H9 (cell line): ENCODE measurements around the gene STK17B. TPM values are rescaled to one million over a fixed set of nuclear protein-coding genes. Genes with fewer than 3 reads are reported as not detected.

Source experiments
- DNase-seq: peaks from one replicate; pipeline ENCODE4 v3.0.0-alpha.2; 2017
- H2AFZ ChIP-seq: one replicate; pipeline ENCODE4 v1.6.1; 2013; ENCODE audit warnings: mild to moderate bottlenecking, low read length, control low read depth, moderate library complexity
- H2AK5ac ChIP-seq: 2 replicates; pipeline ENCODE4 v1.6.1; 2013; ENCODE audit warnings: low read length, control low read depth, mixed read lengths; ENCODE audit not compliant: insufficient read length
- H2BK120ac ChIP-seq: one replicate; pipeline ENCODE4 v1.6.1; 2013; ENCODE audit warnings: low read depth, mild to moderate bottlenecking, low read length, control low read depth, inconsistent platforms; ENCODE audit not compliant: poor library complexity, severe bottlenecking
- H2BK12ac ChIP-seq: 2 replicates; pipeline ENCODE4 v1.6.1; 2013; ENCODE audit warnings: low read length, control low read depth, mixed read lengths, low read depth; ENCODE audit not compliant: insufficient read length
- H2BK15ac ChIP-seq: 2 replicates; pipeline ENCODE4 v1.6.1; 2013; ENCODE audit warnings: low read depth, low read length, control low read depth
- H2BK20ac ChIP-seq: one replicate; pipeline ENCODE4 v1.6.1; 2013; ENCODE audit warnings: low read depth, mild to moderate bottlenecking, low read length, control low read depth, inconsistent platforms; ENCODE audit not compliant: poor library complexity, severe bottlenecking
- H2BK5ac ChIP-seq: 2 replicates; pipeline ENCODE4 v1.6.1; 2013; ENCODE audit warnings: low read length, control low read depth, mixed read lengths; ENCODE audit not compliant: insufficient read length
- H3K14ac ChIP-seq: 2 replicates; pipeline ENCODE4 v1.6.1; 2013; ENCODE audit warnings: low read length, control low read depth; ENCODE audit not compliant: insufficient read depth
- H3K18ac ChIP-seq: 2 replicates; pipeline ENCODE4 v1.6.1; 2013; ENCODE audit warnings: low read depth, mild to moderate bottlenecking, mixed read lengths, low read length, control low read depth; ENCODE audit not compliant: insufficient read length
- H3K23ac ChIP-seq: 2 replicates; pipeline ENCODE4 v1.6.1; 2013; ENCODE audit warnings: low read length, control low read depth, mixed read lengths, low read depth; ENCODE audit not compliant: insufficient read length
- H3K23me2 ChIP-seq: 2 replicates; pipeline ENCODE4 v1.6.1; 2013; ENCODE audit warnings: low read depth, mild to moderate bottlenecking, mixed read lengths, low read length, control low read depth; ENCODE audit not compliant: insufficient read length, poor library complexity, severe bottlenecking
- H3K27ac ChIP-seq: 2 replicates; pipeline ENCODE4 v1.5.1; 2013; ENCODE audit warnings: low read length, control low read depth, mixed read lengths, low read depth; ENCODE audit not compliant: insufficient read length
- H3K27me3 ChIP-seq: 2 replicates; pipeline ENCODE4 v1.6.1; 2013; ENCODE audit warnings: low read length, control low read depth, inconsistent platforms; ENCODE audit not compliant: insufficient read depth
- H3K4ac ChIP-seq: 2 replicates; pipeline ENCODE4 v1.6.1; 2013; ENCODE audit warnings: low read depth, mild to moderate bottlenecking, control low read depth, inconsistent platforms, low read length, moderate library complexity
- H3K4me1 ChIP-seq: 2 replicates; pipeline ENCODE4 v1.6.1; 2013; ENCODE audit warnings: low read length, control low read depth, inconsistent platforms; ENCODE audit not compliant: insufficient read depth
- H3K4me2 ChIP-seq: 2 replicates; pipeline ENCODE4 v1.6.1; 2013; ENCODE audit warnings: low read length, control low read depth, mixed read lengths; ENCODE audit not compliant: insufficient read length, insufficient read depth
- H3K56ac ChIP-seq: 2 replicates; pipeline ENCODE4 v1.6.1; 2013; ENCODE audit warnings: low read depth, mild to moderate bottlenecking, mixed read lengths, low read length, control low read depth; ENCODE audit not compliant: insufficient read length
- H3K79me1 ChIP-seq: 2 replicates; pipeline ENCODE4 v1.6.1; 2013; ENCODE audit warnings: low read depth, mild to moderate bottlenecking, moderate library complexity, low read length, control low read depth, inconsistent platforms; ENCODE audit not compliant: insufficient read depth, poor library complexity, severe bottlenecking
- H3K79me2 ChIP-seq: 2 replicates; pipeline ENCODE4 v1.6.1; 2013; ENCODE audit warnings: low read length, control low read depth, inconsistent platforms; ENCODE audit not compliant: insufficient read depth
- H3K9ac ChIP-seq: 2 replicates; pipeline ENCODE4 v1.6.1; 2013; ENCODE audit warnings: low read length, control low read depth, mixed read lengths; ENCODE audit not compliant: insufficient read length; ENCODE audit errors: extremely low read depth
- H3K9me3 ChIP-seq: one replicate; pipeline ENCODE4 v1.6.1; 2013; ENCODE audit warnings: low read depth, low read length, inconsistent platforms; ENCODE audit not compliant: control insufficient read depth
- H3T11ph ChIP-seq: one replicate; pipeline ENCODE4 v1.6.1; 2013; ENCODE audit warnings: mild to moderate bottlenecking, low read length, control low read depth, inconsistent platforms
- H4K20me1 ChIP-seq: one replicate; pipeline ENCODE4 v1.6.1; 2013; ENCODE audit not compliant: control insufficient read depth, insufficient read length, insufficient read depth
- H4K5ac ChIP-seq: 2 replicates; pipeline ENCODE4 v1.6.1; 2013; ENCODE audit warnings: low read depth, mild to moderate bottlenecking, mixed read lengths, low read length, control low read depth; ENCODE audit not compliant: insufficient read length
- H4K8ac ChIP-seq: replicated peaks from 2 replicates; pipeline ENCODE4 v1.6.1; 2013; ENCODE audit warnings: low read length, control low read depth, mixed read lengths, low read depth; ENCODE audit not compliant: insufficient read length
- H4K91ac ChIP-seq: 2 replicates; pipeline ENCODE4 v1.6.1; 2013; ENCODE audit warnings: low read depth, mild to moderate bottlenecking, moderate library complexity, mixed read lengths, low read length, control low read depth; ENCODE audit not compliant: insufficient read length
- H3K27ac Mint-ChIP-seq, 3 experiments: 2 replicates in 2 of 3; 3 replicates in 1 of 3; pipeline ENCODE4 v1.8.0; 2020 to 2021; ENCODE audit warnings: mixed read lengths in 3 of 3, mild to moderate bottlenecking in 1 of 3, moderate library complexity in 1 of 3
- H3K27me3 Mint-ChIP-seq: 2 replicates; pipeline ENCODE4 v1.8.0; 2021; ENCODE audit warnings: low read depth, mild to moderate bottlenecking, moderate library complexity, mixed read lengths
- H3K36me3 Mint-ChIP-seq, 3 experiments: 2 replicates in 2 of 3; 3 replicates in 1 of 3; pipeline ENCODE4 v1.8.0; 2020 to 2021; ENCODE audit warnings: low read depth in 3 of 3, mixed read lengths in 3 of 3; ENCODE audit not compliant: insufficient read depth in 1 of 3
- H3K4me1 Mint-ChIP-seq, 2 experiments: 2 replicates each; pipeline ENCODE4 v1.8.0; 2020; ENCODE audit warnings: mixed read lengths in 2 of 2
- H3K4me3 Mint-ChIP-seq, 2 experiments: 2 replicates in 1 of 2; 3 replicates in 1 of 2; pipeline ENCODE4 v1.8.0; 2020 to 2021; ENCODE audit warnings: mild to moderate bottlenecking in 2 of 2, mixed read lengths in 2 of 2, moderate library complexity in 1 of 2
- H3K9me3 Mint-ChIP-seq, 2 experiments: 2 replicates in 1 of 2; 3 replicates in 1 of 2; pipeline ENCODE4 v1.8.0; 2020; ENCODE audit warnings: mild to moderate bottlenecking in 2 of 2, mixed read lengths in 2 of 2, moderate library complexity in 1 of 2
- WGBS: extraction: QIAGEN DNeasy Blood & Tissue Kit; methylation state at CpG from one replicate; pipeline ENCODE4 v1.1.7; 2013; ENCODE audit warnings: missing lambda C conversion rate, low lambda C conversion rate, mixed read lengths; ENCODE audit not compliant: insufficient read length; ENCODE audit errors: extremely low coverage; 5-methylcytosine and 5-hydroxymethylcytosine counted together
- total RNA-seq: library from RNA; stranded (reverse); gene quantifications from 2 replicates; pipeline ENCODE4 v1.2.1, GENCODE V29; 2021
- TF ChIP-seq, protein P1 (sequence below): fragments of 200-600 bp; sonication (generic); conservative IDR thresholded peaks from 3 replicates; pipeline ENCODE4 v1.8.0; 2021; ENCODE audit warnings: antibody characterized with exemption, mild to moderate bottlenecking

STK17B gene
- total RNA-seq, 1 experiment from 2014 or later: 6.1 TPM

DNA sequence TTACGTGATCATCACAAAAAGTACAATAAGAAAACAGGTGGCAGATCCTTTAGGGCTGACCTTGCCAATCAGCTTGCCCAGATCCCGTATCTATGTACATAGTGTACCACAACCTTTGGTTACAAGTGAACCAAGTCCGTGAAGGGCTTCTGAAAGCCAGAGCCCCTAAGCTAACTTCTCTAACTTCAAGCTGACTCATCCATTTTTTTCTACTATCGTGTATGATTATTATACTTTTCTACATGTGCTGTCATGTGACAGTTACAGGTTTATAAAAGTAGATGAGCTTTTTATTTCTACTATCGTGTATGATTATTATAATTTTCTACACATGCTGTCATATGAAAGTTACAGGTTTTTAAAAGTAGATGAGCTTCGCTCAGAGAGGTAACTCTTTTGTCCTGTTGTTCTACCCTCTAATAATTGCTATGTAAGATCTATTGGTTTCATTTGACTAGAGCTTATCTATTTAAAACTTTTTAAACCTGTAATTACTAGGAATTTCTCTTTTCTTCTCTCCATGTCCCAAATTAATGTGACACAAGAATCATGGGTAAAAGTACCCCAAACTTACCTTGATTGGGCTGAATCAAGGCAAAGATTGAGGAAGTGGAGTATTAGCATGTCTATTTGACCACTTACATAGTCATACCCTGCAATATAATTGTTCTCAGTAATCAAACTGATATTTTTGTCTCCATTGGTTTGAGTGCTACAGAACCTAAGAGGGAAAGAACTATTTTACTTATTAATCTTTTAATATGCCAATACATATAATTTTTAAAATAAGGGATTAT, 73.3 kb downstream of the STK17B start:
- Mint-ChIP-seq H3K4me1 (peaks cover 57 to 58% of the 10 kb centered on the region in 2 experiments), H3K36me3 (peaks cover 6 to 18% (median 11%) of the 10 kb centered on the region in 3 experiments; a peak in 6 of 7 replicates), H3K4me3 (no peak overlapping the region), H3K27ac (peak overlapping the region; percentile 85 to 96 (median 89); a peak in 3 of 7 replicates), H3K9me3 (peaks cover 17 to 20% of the 10 kb centered on the region in 2 experiments), H3K27me3 (peaks cover 2% of the 10 kb centered on the region; the same call in 1 of the 2 replicates)
- H3K14ac ChIP-seq: no peak overlapping the region
- H2BK120ac ChIP-seq: no peak overlapping the region
- no peak overlapping the region for H2AK5ac ChIP-seq
- peaks cover 3% of the 10 kb centered on the region for H3K23me2 ChIP-seq
- no peak overlapping the region for H3K4me2 ChIP-seq
- no peak overlapping the region for H2BK15ac ChIP-seq
- TF ChIP-seq, protein P1, sequence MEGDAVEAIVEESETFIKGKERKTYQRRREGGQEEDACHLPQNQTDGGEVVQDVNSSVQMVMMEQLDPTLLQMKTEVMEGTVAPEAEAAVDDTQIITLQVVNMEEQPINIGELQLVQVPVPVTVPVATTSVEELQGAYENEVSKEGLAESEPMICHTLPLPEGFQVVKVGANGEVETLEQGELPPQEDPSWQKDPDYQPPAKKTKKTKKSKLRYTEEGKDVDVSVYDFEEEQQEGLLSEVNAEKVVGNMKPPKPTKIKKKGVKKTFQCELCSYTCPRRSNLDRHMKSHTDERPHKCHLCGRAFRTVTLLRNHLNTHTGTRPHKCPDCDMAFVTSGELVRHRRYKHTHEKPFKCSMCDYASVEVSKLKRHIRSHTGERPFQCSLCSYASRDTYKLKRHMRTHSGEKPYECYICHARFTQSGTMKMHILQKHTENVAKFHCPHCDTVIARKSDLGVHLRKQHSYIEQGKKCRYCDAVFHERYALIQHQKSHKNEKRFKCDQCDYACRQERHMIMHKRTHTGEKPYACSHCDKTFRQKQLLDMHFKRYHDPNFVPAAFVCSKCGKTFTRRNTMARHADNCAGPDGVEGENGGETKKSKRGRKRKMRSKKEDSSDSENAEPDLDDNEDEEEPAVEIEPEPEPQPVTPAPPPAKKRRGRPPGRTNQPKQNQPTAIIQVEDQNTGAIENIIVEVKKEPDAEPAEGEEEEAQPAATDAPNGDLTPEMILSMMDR: no peak
- H3K23ac ChIP-seq: no peak overlapping the region
- H2BK20ac ChIP-seq: no peak overlapping the region
- no peaks in the 10 kb centered on the region for H4K20me1 ChIP-seq
- DNase-seq: no peak
- no peak overlapping the region for H2AFZ ChIP-seq
- no peak overlapping the region for H3K18ac ChIP-seq
- H3K4ac ChIP-seq: no peak overlapping the region
- no peaks in the 10 kb centered on the region for H3K79me1 ChIP-seq
- no peak overlapping the region for H3K27ac ChIP-seq
- H4K8ac ChIP-seq: no peak overlapping the region
- peaks cover 2% of the 10 kb centered on the region; the same call in 1 of the 2 replicates for H3K4me1 ChIP-seq
- H3K79me2 ChIP-seq: no peaks in the 10 kb centered on the region
- no peaks in the 10 kb centered on the region for H3K27me3 ChIP-seq
- no CpG with 5 or more reads among the region's 6 CpGs for WGBS
- H3K9me3 ChIP-seq: no peaks in the 10 kb centered on the region
- no peak overlapping the region for H2BK5ac ChIP-seq
- no peak overlapping the region for H4K91ac ChIP-seq
- H3T11ph ChIP-seq: no peak overlapping the region
- H2BK12ac ChIP-seq: no peak overlapping the region
- no peak overlapping the region for H4K5ac ChIP-seq
- no peak overlapping the region for H3K9ac ChIP-seq
- H3K56ac ChIP-seq: no peak overlapping the region
